HepG2 (cell line): ENCODE results near the gene FLYWCH1. TPM values are rescaled to one million over a fixed set of nuclear protein-coding genes. Genes with fewer than 3 reads are reported as not detected.

Experiments
- CBX5 ChIP-seq: sonication (generic); formaldehyde crosslinking; IDR thresholded peaks from 2 replicates; pipeline ENCODE4 v1.4.0; 2020; ENCODE audit warnings: missing genetic modification reagents, borderline replicate concordance
- DR1 ChIP-seq: sonication (generic); formaldehyde crosslinking; IDR thresholded peaks from 2 replicates; pipeline ENCODE4 v1.8.0; 2021; ENCODE audit warnings: mild to moderate bottlenecking, missing genetic modification reagents, inconsistent platforms
- FOSL2 ChIP-seq: sonication (generic); formaldehyde crosslinking; IDR thresholded peaks from 2 replicates; pipeline ENCODE4 v1.4.0; 2020; ENCODE audit warnings: missing genetic modification reagents
- KAT8 ChIP-seq: IDR thresholded peaks from 2 replicates; pipeline ENCODE4 v1.6.1; 2016; ENCODE audit warnings: missing genetic modification reagents, missing compliant biosample characterization
- MBD4 ChIP-seq: IDR thresholded peaks from 2 replicates; pipeline ENCODE4 v1.6.1; 2012; ENCODE audit warnings: low read length, inconsistent platforms, borderline replicate concordance
- NFATC3 ChIP-seq: sonication (generic); formaldehyde crosslinking; IDR thresholded peaks from 2 replicates; pipeline ENCODE4 v1.5.1; 2020; ENCODE audit warnings: mild to moderate bottlenecking, missing genetic modification reagents
- SALL2 ChIP-seq: sonication (generic); formaldehyde crosslinking; IDR thresholded peaks from 2 replicates; pipeline ENCODE4 v1.8.1; 2023; ENCODE audit warnings: mild to moderate bottlenecking, missing genetic modification reagents, inconsistent platforms
- SP1 ChIP-seq, 2 experiments: fragments of 450-650 bp in 1 of 2; sonication (generic) in 1 of 2; formaldehyde crosslinking in 1 of 2; IDR thresholded peaks; 2 replicates each; pipeline versions ENCODE4 v1.4.0 to v1.6.1; 2016 to 2020; ENCODE audit warnings: missing genetic modification reagents in 1 of 2
- STAT5B ChIP-seq: sonication (generic); formaldehyde crosslinking; IDR thresholded peaks from 2 replicates; pipeline ENCODE4 v1.4.0; 2020; ENCODE audit warnings: missing genetic modification reagents
- WIZ ChIP-seq: sonication (generic); formaldehyde crosslinking; IDR thresholded peaks from 2 replicates; pipeline ENCODE4 v1.5.1; 2020; ENCODE audit warnings: mild to moderate bottlenecking, missing genetic modification reagents
- ZC3H4 ChIP-seq: sonication (generic); formaldehyde crosslinking; IDR thresholded peaks from 2 replicates; pipeline ENCODE4 v1.4.0; 2020; ENCODE audit warnings: missing genetic modification reagents, borderline replicate concordance
- ZFX ChIP-seq: sonication (generic); formaldehyde crosslinking; IDR thresholded peaks from 2 replicates; pipeline ENCODE4 v1.4.0; 2020; ENCODE audit warnings: mild to moderate bottlenecking, low read depth, missing genetic modification reagents, moderate library complexity
- ZNF274 ChIP-seq: sonication (generic); formaldehyde crosslinking; IDR thresholded peaks from 2 replicates; pipeline ENCODE4 v1.5.1; 2020; ENCODE audit warnings: mild to moderate bottlenecking, missing genetic modification reagents
- ZNF367 ChIP-seq: sonication (generic); formaldehyde crosslinking; IDR thresholded peaks from 2 replicates; pipeline ENCODE4 v1.4.0; 2020; ENCODE audit warnings: missing genetic modification reagents, borderline replicate concordance
- ZNF766 ChIP-seq: sonication (generic); formaldehyde crosslinking; IDR thresholded peaks from 2 replicates; pipeline ENCODE4 v1.5.0; 2020; ENCODE audit warnings: missing genetic modification reagents, borderline replicate concordance
- ZZZ3 ChIP-seq: sonication (generic); formaldehyde crosslinking; IDR thresholded peaks from 2 replicates; pipeline ENCODE4 v1.4.0; 2020; ENCODE audit warnings: missing genetic modification reagents, mild to moderate bottlenecking, borderline replicate concordance
- polyA plus RNA-seq, 8 experiments: library from polyadenylated mRNA; depleted of rRNA in 3 of 8; stranded (reverse) in 7 of 8; unstranded in 1 of 8; fragments of >200 nt; fragmentation: Illumina TruSeq in 4 of 8; extraction: Trizol in 4 of 8; gene quantifications; 2 replicates each; pipeline versions ENCODE4 v1.2.1 to v1.2.3, GENCODE V29; 2011 to 2016; ENCODE audit warnings: low read depth in 4 of 8, missing spikeins in 1 of 8, mixed read lengths in 1 of 8; ENCODE audit not compliant: insufficient read depth in 1 of 8
- total RNA-seq, 5 experiments: library from RNA; depleted of rRNA; stranded (reverse); fragments of >200 nt; fragmentation: Illumina TruSeq; extraction: Trizol; gene quantifications; 2 replicates each; pipeline ENCODE4 v1.2.3, GENCODE V29; 2016; ENCODE audit warnings: low read depth in 1 of 5
- TF ChIP-seq, protein P1 (sequence below): fragments of 450-650 bp; IDR thresholded peaks from 2 replicates; pipeline ENCODE4 v1.6.1; 2017
- TF ChIP-seq, protein P2 (sequence below): sonication (generic); formaldehyde crosslinking; IDR thresholded peaks from 2 replicates; pipeline ENCODE4 v1.4.0; 2020; ENCODE audit warnings: missing genetic modification reagents
- TF ChIP-seq, protein P3 (sequence below): sonication (generic); formaldehyde crosslinking; conservative IDR thresholded peaks from 2 replicates; pipeline ENCODE4 v1.8.0; 2022; ENCODE audit warnings: missing genetic modification reagents
- TF ChIP-seq, protein P4 (sequence below): sonication (generic); formaldehyde crosslinking; IDR thresholded peaks from 2 replicates; pipeline ENCODE4 v1.4.0; 2020; ENCODE audit warnings: mild to moderate bottlenecking, missing genetic modification reagents

FLYWCH1 gene
- total and polyA plus RNA-seq, 2 of the 13 experiments (the other 11 are each of a cell fraction or from before 2014, with no cell fraction given), result 7.3 to 12.4 TPM

DNA sequence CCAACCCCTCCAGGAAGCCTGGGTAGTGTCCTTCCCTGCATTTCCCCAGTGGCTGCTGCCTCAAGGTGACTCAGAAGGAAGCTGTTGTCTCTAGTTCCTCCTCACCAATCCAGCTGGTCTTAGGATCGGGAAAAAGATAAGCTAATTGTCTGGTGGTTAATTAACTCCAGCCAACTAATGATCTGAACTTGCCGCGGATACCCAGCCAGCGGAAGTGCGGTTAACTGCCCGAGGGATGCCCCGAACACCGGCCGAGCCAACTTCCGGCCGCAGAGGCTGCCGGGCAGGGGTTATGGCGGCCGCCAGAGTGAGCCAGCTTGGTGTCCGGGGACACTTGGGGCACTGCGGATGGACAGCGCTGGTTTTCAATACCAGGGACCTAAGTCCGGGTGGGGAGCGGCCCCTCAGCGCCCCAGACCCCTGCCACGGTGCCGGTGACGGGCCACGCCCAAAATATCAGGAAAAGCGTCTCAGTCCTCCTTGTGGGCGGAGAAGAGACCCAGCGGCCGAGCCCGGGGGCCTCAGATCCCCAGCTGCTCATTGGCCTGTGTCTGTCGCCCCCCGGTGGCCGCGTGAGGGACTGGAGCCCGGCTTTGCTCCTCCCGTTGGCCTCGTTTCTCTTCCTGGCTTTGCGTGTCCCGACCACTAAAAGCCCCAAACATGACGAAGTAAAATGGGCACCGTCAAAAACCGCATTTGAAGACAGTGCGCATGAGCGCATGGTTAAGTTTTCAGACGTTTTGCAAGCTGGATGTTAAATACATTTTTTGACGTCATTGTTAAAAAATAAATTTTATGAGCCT lies 43.5 kb upstream of the FLYWCH1 start (continued):
- TF ChIP-seq ZFX (peak; percentile 89), ZNF367 (0 out of 2 replicates have a peak, but pooled peaks have one; percentile 25), SP1 (IDR thresholded peaks at IDR 0.05) (no peak), SP1 (CRISPR knock-in tag; IDR thresholded peaks at IDR 0.05) (peak; percentile 57), DR1 (CRISPR knock-in tag) (0 out of 2 replicates have a peak, but pooled peaks have one; percentile 41), CBX5 (CRISPR knock-in tag) (peak; percentile 57), ZNF766 (CRISPR knock-in tag) (peak; percentile 89; the same call in 1 of the 2 replicates), KAT8 (CRISPR knock-in tag) (peak; percentile 98), STAT5B (CRISPR knock-in tag) (no peak), MBD4 (no peak), FOSL2 (CRISPR knock-in tag) (peak; percentile 43), WIZ (peak; percentile 97), SALL2 (CRISPR knock-in tag) (peak; percentile 55; the same call in 1 of the 2 replicates), ZNF274 (CRISPR knock-in tag) (peak; percentile 69), NFATC3 (peak; percentile 30; the same call in 1 of the 2 replicates), ZZZ3 (CRISPR knock-in tag) (no peak; the same call in 1 of the 2 replicates), ZC3H4 (CRISPR knock-in tag) (no peak)
- TF ChIP-seq, protein P1, sequence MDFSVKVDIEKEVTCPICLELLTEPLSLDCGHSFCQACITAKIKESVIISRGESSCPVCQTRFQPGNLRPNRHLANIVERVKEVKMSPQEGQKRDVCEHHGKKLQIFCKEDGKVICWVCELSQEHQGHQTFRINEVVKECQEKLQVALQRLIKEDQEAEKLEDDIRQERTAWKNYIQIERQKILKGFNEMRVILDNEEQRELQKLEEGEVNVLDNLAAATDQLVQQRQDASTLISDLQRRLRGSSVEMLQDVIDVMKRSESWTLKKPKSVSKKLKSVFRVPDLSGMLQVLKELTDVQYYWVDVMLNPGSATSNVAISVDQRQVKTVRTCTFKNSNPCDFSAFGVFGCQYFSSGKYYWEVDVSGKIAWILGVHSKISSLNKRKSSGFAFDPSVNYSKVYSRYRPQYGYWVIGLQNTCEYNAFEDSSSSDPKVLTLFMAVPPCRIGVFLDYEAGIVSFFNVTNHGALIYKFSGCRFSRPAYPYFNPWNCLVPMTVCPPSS, result no peak
- TF ChIP-seq, protein P2, sequence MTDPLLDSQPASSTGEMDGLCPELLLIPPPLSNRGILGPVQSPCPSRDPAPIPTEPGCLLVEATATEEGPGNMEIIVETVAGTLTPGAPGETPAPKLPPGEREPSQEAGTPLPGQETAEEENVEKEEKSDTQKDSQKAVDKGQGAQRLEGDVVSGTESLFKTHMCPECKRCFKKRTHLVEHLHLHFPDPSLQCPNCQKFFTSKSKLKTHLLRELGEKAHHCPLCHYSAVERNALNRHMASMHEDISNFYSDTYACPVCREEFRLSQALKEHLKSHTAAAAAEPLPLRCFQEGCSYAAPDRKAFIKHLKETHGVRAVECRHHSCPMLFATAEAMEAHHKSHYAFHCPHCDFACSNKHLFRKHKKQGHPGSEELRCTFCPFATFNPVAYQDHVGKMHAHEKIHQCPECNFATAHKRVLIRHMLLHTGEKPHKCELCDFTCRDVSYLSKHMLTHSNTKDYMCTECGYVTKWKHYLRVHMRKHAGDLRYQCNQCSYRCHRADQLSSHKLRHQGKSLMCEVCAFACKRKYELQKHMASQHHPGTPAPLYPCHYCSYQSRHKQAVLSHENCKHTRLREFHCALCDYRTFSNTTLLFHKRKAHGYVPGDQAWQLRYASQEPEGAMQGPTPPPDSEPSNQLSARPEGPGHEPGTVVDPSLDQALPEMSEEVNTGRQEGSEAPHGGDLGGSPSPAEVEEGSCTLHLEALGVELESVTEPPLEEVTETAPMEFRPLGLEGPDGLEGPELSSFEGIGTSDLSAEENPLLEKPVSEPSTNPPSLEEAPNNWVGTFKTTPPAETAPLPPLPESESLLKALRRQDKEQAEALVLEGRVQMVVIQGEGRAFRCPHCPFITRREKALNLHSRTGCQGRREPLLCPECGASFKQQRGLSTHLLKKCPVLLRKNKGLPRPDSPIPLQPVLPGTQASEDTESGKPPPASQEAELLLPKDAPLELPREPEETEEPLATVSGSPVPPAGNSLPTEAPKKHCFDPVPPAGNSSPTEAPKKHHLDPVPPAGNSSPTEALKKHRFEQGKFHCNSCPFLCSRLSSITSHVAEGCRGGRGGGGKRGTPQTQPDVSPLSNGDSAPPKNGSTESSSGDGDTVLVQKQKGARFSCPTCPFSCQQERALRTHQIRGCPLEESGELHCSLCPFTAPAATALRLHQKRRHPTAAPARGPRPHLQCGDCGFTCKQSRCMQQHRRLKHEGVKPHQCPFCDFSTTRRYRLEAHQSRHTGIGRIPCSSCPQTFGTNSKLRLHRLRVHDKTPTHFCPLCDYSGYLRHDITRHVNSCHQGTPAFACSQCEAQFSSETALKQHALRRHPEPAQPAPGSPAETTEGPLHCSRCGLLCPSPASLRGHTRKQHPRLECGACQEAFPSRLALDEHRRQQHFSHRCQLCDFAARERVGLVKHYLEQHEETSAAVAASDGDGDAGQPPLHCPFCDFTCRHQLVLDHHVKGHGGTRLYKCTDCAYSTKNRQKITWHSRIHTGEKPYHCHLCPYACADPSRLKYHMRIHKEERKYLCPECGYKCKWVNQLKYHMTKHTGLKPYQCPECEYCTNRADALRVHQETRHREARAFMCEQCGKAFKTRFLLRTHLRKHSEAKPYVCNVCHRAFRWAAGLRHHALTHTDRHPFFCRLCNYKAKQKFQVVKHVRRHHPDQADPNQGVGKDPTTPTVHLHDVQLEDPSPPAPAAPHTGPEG, result no peak
- TF ChIP-seq, protein P3, sequence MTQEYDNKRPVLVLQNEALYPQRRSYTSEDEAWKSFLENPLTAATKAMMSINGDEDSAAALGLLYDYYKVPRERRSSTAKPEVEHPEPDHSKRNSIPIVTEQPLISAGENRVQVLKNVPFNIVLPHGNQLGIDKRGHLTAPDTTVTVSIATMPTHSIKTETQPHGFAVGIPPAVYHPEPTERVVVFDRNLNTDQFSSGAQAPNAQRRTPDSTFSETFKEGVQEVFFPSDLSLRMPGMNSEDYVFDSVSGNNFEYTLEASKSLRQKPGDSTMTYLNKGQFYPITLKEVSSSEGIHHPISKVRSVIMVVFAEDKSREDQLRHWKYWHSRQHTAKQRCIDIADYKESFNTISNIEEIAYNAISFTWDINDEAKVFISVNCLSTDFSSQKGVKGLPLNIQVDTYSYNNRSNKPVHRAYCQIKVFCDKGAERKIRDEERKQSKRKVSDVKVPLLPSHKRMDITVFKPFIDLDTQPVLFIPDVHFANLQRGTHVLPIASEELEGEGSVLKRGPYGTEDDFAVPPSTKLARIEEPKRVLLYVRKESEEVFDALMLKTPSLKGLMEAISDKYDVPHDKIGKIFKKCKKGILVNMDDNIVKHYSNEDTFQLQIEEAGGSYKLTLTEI (CRISPR knock-in tag), result no peak
- TF ChIP-seq, protein P4, sequence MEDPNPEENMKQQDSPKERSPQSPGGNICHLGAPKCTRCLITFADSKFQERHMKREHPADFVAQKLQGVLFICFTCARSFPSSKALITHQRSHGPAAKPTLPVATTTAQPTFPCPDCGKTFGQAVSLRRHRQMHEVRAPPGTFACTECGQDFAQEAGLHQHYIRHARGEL (CRISPR knock-in tag), result peak; percentile 78; the same call in 1 of the 2 replicates
